ENCODE results near the gene MICAL3.
"Not testable (repeated sequence)": the region's sequence is repeated elsewhere in the genome, so short reads cannot be mapped to it uniquely, and the experiment has no call there.

The MICAL3 gene

DNA sequence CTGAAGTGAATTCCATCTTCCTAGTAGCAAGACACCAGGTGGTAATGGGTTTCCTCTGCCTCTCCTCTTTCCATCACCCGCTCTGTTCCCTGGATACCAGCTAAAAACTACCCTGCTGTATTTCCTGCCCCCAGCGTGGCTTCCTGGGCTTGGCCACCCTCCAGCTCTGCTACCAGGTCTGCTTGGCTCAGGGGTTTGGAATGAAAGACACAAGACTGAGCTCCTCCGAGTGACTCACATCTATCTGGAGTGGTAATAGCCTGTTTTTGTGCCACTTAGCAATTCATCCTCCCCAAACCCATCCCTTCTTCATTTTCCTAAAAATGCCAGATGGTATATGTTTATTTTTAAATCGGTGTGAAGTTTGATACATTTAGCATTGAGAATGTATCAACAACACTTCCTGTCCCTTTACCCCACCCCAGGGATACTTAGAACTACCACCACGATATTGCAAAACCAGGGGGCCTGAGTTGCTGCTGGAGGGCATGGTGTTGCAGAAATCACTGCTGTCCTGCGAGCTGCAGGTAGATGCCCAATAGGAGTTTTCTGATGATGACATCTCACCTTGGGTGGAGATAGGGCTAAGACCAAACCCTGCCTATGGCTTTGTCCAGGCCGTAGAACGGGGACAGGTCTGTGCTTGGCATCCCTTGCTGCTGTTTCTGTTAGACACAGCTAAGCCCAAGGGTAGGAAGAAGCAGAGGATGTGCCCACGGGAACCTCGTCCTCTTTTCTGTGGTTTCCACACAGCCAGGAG is 7.5 kb upstream of the MICAL3 start:
- H3K4me1 ChIP-seq (ENCODE audit: control insufficient read depth, insufficient read depth, low read length): no peaks in the 10 kb centered on the region
- WGBS, 2 experiments: 88 to 91% methylated on average over 9 of the region's 10 CpGs
- H3K9me3 ChIP-seq (ENCODE audit: control insufficient read depth, low read length): no peaks in the 10 kb centered on the region
- no peaks in the 10 kb centered on the region for H3K36me3 ChIP-seq (ENCODE audit: control insufficient read depth, insufficient read depth, low read length)
- H3K27ac ChIP-seq (ENCODE audit: insufficient read depth, low read depth, low read length, poor library complexity, severe bottlenecking): no peak overlapping the region
- no peak overlapping the region for H3K4me3 ChIP-seq (ENCODE audit: insufficient read depth, low read depth, low read length)
- peaks cover 7% of the 10 kb centered on the region for H3K27me3 ChIP-seq (ENCODE audit: control insufficient read depth, insufficient read depth, low read length, poor library complexity, severe bottlenecking)

DNA sequence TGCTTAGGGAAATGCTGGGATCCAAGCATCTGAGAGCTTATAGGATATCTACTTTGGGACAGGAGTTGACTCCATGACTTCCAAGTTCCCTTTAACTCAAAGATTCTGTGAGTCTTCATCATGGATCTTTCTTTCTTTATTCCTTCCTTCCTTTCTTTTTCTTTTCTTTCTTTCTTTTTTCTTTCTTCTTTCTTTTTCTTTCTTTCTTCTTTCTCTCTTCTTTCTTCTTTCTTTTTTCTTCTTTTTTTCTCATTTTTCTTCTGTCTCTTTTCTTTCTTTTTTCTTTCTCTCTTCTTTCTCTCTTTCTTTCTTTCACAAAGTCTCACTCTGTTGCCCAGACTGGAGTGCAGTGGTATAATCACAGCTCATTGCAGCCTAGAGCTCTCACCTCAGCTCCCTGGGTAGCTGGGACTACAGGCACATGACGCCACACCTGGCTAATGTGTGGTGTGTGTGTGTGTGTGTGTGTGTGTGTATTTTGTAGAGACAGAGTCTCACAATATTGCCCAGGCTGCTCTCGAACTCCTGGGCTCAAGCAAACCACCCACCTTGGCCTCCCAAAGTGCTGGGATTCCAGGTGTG is 5.4 kb upstream of the MICAL3 start:
- no peaks in the 10 kb centered on the region for H3K9me3 ChIP-seq (ENCODE audit: control insufficient read depth, low read length)
- H3K4me3 ChIP-seq (ENCODE audit: insufficient read depth, low read depth, low read length): no peak overlapping the region
- H3K36me3 ChIP-seq (ENCODE audit: control insufficient read depth, insufficient read depth, low read length): no peaks in the 10 kb centered on the region
- 79 to 85% methylated on average over 2 of the region's 2 CpGs for WGBS, 2 experiments
- no peak overlapping the region for H3K27ac ChIP-seq (ENCODE audit: insufficient read depth, low read depth, low read length, poor library complexity, severe bottlenecking)
- H3K27me3 ChIP-seq (ENCODE audit: control insufficient read depth, insufficient read depth, low read length, poor library complexity, severe bottlenecking): peaks cover 28% of the 10 kb centered on the region
- H3K4me1 ChIP-seq (ENCODE audit: control insufficient read depth, insufficient read depth, low read length): no peaks in the 10 kb centered on the region

DNA sequence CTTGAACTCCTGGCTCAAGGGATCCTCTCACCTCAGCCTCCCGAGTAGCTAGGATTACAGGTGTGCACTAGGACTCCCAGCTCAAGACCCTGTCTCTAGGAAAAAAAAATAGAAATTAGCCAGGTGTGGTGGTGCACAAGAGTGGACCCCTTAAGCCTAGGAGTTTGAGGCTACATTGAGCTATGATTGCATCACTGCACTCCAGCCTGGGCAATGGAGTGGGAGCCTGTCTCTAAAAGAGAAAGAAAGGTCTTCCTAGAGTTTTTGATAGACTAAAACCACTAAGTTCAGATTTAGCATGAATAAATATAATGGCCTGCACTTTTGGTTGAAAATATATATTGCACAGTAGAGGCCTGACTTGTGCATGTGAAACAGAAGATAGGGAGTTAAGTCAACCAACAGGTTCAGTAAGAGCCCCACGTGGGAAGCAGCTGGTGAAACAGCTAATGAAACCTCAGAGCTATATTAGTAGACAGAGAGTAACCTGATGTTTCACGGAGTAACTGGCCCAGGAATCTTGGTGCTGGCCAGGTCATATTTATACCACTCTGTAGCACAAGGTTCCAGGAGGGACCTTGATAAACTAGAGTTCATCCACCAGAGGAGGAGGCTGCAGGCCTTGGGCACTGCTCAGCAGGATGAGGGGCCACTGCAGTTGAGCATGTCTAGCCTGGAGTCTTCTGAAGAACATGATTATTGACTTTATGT is 4.6 kb upstream of the MICAL3 start:
- Histone ChIP-seq H3K4me3 (ENCODE audit: insufficient read depth, low read depth, low read length) (no peak overlapping the region), H3K36me3 (ENCODE audit: control insufficient read depth, insufficient read depth, low read length) (no peaks in the 10 kb centered on the region), H3K27ac (ENCODE audit: insufficient read depth, low read depth, low read length, poor library complexity, severe bottlenecking) (no peak overlapping the region)

DNA sequence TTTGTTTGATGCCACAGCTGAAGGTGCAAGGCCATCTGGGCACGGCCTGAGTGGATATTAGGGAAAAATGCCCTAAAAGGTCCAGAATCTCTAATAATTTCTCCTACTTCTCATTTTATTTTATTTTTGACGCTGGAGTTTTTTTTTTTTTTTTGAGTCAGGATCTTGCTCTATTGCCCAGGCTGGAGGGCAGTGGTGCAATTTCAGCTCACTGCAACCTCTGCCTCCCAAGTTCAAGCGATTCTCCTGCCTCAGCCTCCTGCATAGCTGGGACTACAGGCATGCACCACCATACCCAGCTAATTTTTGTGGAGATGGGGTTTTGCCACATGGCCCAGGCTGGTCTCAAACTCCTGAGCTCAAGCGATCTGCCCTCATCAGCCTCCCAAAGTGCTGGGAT is 1.5 kb upstream of the MICAL3 start:
- not testable (repeated sequence) for H3K9me3 ChIP-seq (ENCODE audit: control insufficient read depth, low read length); H3K36me3 ChIP-seq (ENCODE audit: control insufficient read depth, insufficient read depth, low read length); H3K27ac ChIP-seq (ENCODE audit: insufficient read depth, low read depth, low read length, poor library complexity, severe bottlenecking); H3K4me3 ChIP-seq (ENCODE audit: insufficient read depth, low read depth, low read length)
- H3K27me3 ChIP-seq (ENCODE audit: control insufficient read depth, insufficient read depth, low read length, poor library complexity, severe bottlenecking): peaks cover 61% of the 10 kb centered on the region
- WGBS, 2 experiments: 90 to 91% methylated on average over 4 of the region's 4 CpGs
- peaks cover 12% of the 10 kb centered on the region for H3K4me1 ChIP-seq (ENCODE audit: control insufficient read depth, insufficient read depth, low read length)

More for the DNA sequence above, 4.6 kb upstream of the MICAL3 start:
- Histone ChIP-seq H3K9me3 (ENCODE audit: control insufficient read depth, low read length) (no peaks in the 10 kb centered on the region), H3K27me3 (ENCODE audit: control insufficient read depth, insufficient read depth, low read length, poor library complexity, severe bottlenecking) (peaks cover 36% of the 10 kb centered on the region), H3K4me1 (ENCODE audit: control insufficient read depth, insufficient read depth, low read length) (peaks cover 2% of the 10 kb centered on the region)
- WGBS, 2 experiments: 69 to 74% methylated on average over 3 of the region's 3 CpGs

DNA sequence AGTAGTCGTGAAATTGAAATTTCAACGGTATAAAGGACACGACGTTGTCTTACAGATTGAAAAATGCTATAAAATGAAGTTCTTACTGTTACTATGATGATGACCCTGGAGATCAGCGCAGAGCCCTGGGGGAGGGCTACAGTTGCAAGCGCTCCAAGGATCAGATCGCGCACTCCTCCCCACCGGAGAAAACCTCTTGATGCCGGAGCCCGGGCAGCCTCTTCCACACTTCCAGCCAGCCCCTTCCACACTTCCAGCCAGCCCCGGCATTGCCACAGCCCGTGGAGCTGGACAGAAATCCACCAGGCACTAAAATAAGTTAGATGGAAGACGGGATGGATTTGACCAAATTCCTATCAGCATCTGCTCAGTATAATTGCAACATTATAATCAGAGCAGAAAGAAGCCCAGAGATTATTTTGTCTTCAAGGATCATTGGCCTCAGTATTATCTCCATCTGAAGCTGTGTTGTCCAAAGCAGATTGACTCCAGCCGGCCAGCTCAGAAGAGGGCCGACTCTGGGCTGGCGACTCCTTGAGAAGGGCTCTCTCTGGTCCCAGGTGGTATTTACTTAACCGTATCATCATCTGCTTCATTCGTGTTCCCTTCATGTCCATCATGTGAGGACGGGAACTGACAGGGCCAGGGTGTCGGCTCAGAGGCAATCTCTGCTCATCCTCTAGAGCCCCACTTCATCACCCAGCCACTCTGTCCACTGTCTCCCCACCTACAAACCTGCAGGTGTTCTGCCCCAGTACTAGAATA is 777 bp upstream of the MICAL3 start:
- Histone ChIP-seq H3K4me1 (ENCODE audit: control insufficient read depth, insufficient read depth, low read length) (peaks cover 12% of the 10 kb centered on the region), H3K27me3 (ENCODE audit: control insufficient read depth, insufficient read depth, low read length, poor library complexity, severe bottlenecking) (peaks cover 61% of the 10 kb centered on the region), H3K4me3 (ENCODE audit: insufficient read depth, low read depth, low read length) (peak overlapping the region; percentile 40), H3K27ac (ENCODE audit: insufficient read depth, low read depth, low read length, poor library complexity, severe bottlenecking) (no peak overlapping the region), H3K9me3 (ENCODE audit: control insufficient read depth, low read length) (no peaks in the 10 kb centered on the region), H3K36me3 (ENCODE audit: control insufficient read depth, insufficient read depth, low read length) (no peaks in the 10 kb centered on the region)
- 72 to 74% methylated on average over 21 of the region's 21 CpGs for WGBS, 2 experiments

DNA sequence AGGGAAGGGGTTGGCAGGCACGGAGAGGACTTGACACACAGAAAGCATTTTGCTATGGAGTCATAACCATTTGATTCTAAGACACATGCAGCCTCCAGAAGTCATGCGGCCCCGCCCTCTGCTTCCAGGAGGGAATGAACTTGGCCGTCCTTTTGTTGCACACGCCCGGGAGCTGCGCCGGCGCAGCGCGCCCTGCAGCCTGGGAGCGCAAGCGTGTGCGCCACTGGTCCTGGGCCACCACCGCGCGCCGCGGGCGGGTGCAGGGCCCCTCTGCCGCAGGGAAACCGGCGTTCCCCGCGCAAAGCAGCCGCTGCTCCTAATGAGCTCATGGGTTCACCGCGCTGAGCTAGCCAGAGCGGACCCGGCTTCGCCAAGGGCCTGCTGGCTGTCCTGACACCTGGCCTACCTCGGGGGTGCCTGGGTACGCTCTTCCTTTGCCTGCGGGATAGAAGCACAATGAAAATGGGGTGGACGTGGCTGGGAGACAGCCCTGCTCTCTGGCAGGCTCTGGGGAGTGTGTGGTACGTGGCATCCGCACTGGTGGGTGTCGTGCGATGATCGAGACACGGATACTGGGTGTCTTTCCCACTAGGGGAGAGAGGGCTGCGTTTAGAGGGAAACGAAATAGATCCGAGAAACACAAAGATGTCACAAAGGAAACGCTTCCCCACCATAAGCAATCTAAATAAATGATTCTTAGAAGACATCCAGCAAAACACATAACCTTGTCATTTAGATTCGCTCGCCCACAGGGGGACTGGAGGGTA is 669 bp downstream of the MICAL3 start:
- H3K27ac ChIP-seq (ENCODE audit: insufficient read depth, low read depth, low read length, poor library complexity, severe bottlenecking): no peak overlapping the region
- 2% methylated on average over 47 of the region's 47 CpGs for WGBS, 2 experiments
- H3K36me3 ChIP-seq (ENCODE audit: control insufficient read depth, insufficient read depth, low read length): no peaks in the 10 kb centered on the region
- H3K4me3 ChIP-seq (ENCODE audit: insufficient read depth, low read depth, low read length): peak overlapping the region; percentile 40
- peaks cover 12% of the 10 kb centered on the region for H3K4me1 ChIP-seq (ENCODE audit: control insufficient read depth, insufficient read depth, low read length)
- H3K27me3 ChIP-seq (ENCODE audit: control insufficient read depth, insufficient read depth, low read length, poor library complexity, severe bottlenecking): peaks cover 61% of the 10 kb centered on the region
- no peaks in the 10 kb centered on the region for H3K9me3 ChIP-seq (ENCODE audit: control insufficient read depth, low read length)

DNA sequence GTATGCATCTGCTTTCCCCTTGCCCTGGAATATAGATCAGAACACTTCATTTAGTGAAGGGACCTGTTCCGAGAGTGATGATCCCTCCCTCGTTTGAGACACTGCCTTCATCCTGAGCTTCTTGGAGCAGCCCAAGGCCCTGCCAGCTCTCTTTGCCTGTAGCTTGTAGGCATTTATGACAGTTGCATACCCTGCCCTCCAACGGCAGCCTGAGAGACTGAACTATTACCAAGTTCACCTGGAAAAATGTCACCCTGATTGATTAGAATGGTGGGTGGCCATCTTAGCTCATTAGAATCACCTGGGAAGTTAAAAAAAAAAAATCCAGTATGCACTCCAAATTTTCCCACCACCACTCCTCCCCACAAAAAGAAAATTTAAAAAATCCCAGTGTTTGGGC is 1.5 kb downstream of the MICAL3 start:
- 80 to 89% methylated on average over 3 of the region's 3 CpGs for WGBS, 2 experiments
- Histone ChIP-seq H3K4me3 (ENCODE audit: insufficient read depth, low read depth, low read length) (no peak overlapping the region), H3K27ac (ENCODE audit: insufficient read depth, low read depth, low read length, poor library complexity, severe bottlenecking) (no peak overlapping the region)

DNA sequence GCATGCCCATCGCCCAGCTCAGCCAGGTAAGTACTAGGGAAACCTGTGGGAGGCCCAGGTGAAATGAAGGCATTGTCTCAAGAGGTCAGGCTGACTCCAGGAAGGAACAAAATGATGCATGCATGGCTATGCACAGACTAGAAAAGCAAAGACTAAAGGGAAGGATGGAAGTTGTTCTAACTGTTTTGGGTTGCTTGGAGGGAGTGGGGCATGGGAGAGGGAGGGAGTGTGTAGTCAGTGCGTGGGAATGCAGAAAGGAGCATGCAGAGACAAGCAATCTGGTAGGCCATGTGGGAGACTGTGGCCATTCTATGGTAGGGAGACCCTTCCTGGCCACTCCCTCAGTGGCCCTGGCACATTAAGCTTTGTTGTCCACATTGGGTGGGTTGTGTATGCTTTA is 2.9 kb downstream of the MICAL3 start:
- Histone ChIP-seq H3K9me3 (ENCODE audit: control insufficient read depth, low read length) (no peaks in the 10 kb centered on the region), H3K27me3 (ENCODE audit: control insufficient read depth, insufficient read depth, low read length, poor library complexity, severe bottlenecking) (peaks cover 49% of the 10 kb centered on the region), H3K27ac (ENCODE audit: insufficient read depth, low read depth, low read length, poor library complexity, severe bottlenecking) (no peak overlapping the region), H3K36me3 (ENCODE audit: control insufficient read depth, insufficient read depth, low read length) (no peaks in the 10 kb centered on the region), H3K4me3 (ENCODE audit: insufficient read depth, low read depth, low read length) (no peak overlapping the region), H3K4me1 (ENCODE audit: control insufficient read depth, insufficient read depth, low read length) (peaks cover 12% of the 10 kb centered on the region)
- WGBS, 2 experiments: 78 to 89% methylated on average over 2 of the region's 2 CpGs

More for the DNA sequence above, 1.5 kb downstream of the MICAL3 start:
- H3K4me1 ChIP-seq (ENCODE audit: control insufficient read depth, insufficient read depth, low read length): peaks cover 12% of the 10 kb centered on the region
- H3K9me3 ChIP-seq (ENCODE audit: control insufficient read depth, low read length): no peaks in the 10 kb centered on the region
- H3K36me3 ChIP-seq (ENCODE audit: control insufficient read depth, insufficient read depth, low read length): no peaks in the 10 kb centered on the region
- peaks cover 61% of the 10 kb centered on the region for H3K27me3 ChIP-seq (ENCODE audit: control insufficient read depth, insufficient read depth, low read length, poor library complexity, severe bottlenecking)

DNA sequence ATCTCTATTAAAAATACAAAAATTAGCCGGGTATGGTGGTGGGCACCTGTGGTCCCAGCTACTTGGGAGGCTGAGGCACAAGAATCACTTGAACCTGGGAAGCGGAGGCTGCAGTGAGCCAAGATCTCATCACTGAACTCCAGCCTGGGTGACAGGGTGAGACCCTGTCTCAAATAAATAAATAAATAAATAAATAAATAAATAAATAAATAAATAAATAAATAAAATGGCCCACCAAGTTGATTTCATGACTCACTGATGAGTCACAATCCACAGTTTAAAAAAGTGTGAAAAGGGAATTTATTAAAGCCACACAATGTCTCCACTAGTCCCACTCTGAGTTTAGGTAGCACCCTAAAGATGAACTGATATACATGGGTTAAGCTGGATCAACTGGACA is 3.6 kb downstream of the MICAL3 start:
- H3K9me3 ChIP-seq (ENCODE audit: control insufficient read depth, low read length); H3K36me3 ChIP-seq (ENCODE audit: control insufficient read depth, insufficient read depth, low read length); H3K27ac ChIP-seq (ENCODE audit: insufficient read depth, low read depth, low read length, poor library complexity, severe bottlenecking); H3K4me3 ChIP-seq (ENCODE audit: insufficient read depth, low read depth, low read length): not testable (repeated sequence)
- H3K4me1 ChIP-seq (ENCODE audit: control insufficient read depth, insufficient read depth, low read length): peaks cover 12% of the 10 kb centered on the region
- WGBS, 2 experiments: 90 to 100% methylated on average over 2 of the region's 2 CpGs
- H3K27me3 ChIP-seq (ENCODE audit: control insufficient read depth, insufficient read depth, low read length, poor library complexity, severe bottlenecking): peaks cover 42% of the 10 kb centered on the region
